GM20000 (cell line): ENCODE data around the gene RASSF4.

Experiments used
- DNase-seq: peaks from one replicate; pipeline ENCODE4 v3.0.0; 2012; ENCODE audit warnings: low spot score
- CTCF ChIP-seq: IDR thresholded peaks from 2 replicates; pipeline ENCODE4 v1.5.1; 2012; ENCODE audit warnings: mild to moderate bottlenecking, control low read depth; ENCODE audit errors: extremely low read depth, missing control alignments

RASSF4 gene

DNA sequence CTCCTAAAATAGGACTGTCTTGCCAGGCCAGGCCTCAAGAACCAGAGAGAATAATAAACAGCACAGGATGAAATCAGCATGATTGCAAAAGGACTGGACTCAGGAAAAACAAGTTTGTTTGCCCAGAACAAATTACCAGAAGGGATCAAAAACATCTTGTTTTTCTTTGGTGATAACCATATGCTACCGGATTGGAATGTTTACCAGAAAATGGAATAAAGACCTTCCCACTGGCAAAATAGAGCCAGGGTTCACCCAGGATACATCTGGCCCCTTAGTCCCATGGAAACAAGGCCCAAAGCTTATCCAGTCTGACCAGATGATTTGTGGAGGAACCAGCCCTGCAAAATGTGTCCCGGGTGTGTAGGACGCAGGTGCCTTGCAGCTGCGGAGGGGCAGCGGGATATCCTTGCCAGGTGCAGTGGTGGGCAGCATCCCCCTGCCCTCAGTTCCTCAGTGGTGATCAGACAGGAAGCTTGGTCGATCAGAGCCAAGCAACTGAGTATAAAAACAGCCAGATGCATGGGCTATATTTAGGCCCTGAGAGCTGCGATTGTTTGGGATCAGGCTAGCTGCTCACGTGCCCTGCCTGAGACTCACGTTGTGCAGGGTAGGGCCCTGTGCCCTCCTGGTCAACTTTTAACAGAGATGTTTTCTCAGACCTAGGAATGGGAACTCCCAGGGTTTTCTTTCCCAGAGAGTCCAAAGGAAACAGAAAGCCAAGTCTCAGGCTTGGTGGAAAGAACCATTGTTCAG, 36.5 kb downstream of the RASSF4 start:
- no peak for DNase-seq
- TF ChIP-seq CTCF, result no peak

DNA sequence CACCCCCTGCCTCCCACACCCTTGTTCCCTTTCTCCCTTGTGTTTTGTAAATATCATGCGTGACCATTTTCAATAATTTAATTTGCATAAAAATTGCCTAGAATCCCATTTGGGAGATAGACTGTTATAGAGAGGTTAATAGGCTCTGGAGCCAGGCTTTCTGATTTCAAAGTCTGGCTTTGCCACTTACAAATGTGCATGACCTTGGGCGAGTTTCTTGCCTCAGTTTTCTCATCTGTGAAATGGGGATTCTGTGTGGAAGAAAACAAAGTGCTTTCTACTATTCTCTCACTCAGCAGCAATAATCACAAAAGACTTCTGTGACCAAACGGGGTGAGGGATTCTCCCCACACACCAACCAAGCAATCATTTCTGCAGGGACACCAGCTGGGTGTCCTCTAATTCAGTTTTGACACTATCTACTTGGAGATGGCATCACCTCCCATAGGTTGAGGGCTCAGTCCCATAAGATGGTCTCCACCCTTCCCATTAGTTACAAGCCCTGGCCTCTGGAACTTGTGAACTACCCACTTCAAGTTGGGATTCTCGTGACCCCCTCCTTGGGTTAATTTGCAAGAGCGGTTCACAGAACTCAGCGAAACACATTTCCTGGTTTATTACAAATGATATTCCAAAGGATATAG, 37.6 kb downstream of the RASSF4 start:
- no peak for DNase-seq
- no peak for TF ChIP-seq CTCF

- TF ChIP-seq CTCF, result no peak
- DNase-seq, result no peak
Observed at GRCh38 chr10:44998146-44998631, 38.6 kb downstream of the RASSF4 start.

DNA sequence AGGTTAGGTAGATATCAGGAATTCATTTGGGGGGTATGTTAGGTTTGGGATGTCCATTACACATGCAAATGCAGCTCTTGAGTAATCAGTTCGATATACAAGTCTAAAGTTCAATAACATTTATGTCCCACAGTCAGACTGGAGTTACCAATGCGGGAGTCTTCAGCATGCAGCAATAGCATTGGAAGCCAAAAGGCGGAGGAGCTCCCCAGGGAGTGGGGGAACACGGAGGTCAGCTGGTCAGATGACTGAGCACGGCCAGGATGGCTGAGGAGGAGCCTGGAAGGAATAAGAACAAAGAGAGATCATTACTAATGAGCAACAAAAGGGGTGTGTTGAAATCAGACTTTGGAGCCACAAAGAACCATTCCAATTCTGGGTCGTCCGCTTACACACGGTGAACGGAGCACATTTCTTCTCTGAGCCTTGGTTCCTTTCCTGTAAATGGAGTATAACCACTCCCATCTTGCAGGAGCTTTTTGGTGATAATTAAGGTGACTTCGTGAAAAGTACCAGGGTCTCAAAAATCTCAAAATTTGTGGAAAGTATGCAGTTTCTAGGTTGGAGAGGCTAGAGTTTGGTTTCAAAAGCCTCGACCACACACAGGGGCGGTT, 40.6 kb downstream of the RASSF4 start:
- no peak for DNase-seq
- no peak for TF ChIP-seq CTCF

DNA sequence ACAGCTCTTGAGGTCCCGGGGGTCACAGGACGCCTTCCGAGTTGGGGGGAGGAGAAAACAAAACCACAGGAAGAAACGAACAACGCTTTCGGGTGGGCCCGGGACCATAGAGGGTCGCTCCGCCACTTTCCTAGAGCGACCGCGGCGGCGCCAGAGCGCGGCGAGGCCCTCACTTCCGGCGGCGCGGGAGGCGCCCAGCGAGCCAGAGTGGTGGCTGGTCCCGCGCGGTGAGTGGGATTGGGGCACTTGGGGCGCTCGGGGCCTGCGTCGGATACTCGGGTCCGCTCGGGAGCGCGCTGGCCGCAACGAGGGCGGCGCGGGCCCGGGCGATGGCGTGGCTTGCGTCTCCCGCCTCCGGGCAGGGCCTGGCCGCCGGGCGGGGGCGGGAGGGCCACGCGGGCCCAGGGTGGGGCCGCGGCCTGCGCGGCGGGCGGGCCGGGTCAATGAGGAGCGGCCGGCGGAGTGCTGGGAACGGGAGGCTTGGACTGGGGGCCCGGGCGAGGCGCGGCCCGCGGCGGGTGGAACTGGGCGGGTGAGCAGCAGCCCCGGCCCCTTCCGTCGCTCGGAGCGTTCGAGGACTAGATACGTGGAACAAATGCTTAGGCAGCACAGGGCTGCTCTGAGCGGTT, 41.3 kb downstream of the RASSF4 start, which contains the start of gene ZNF22:
TSS of gene ZNF22 (plus strand) at position 172 of the 629 bp plus-strand sequence. CDS start 2,446 bp downstream, outside the sequence.
- DNase-seq, result peak; percentile 85
- no peak for TF ChIP-seq CTCF

GRCh38 chr10:45001381-45002148, 42.0 kb downstream of the RASSF4 start:
- TF ChIP-seq CTCF, result no peak
- peak; percentile 84 for DNase-seq
